HG03354 (cell line): ENCODE measurements around the gene PRKRIP1.
"Not testable (repeated sequence)": the region's sequence is repeated elsewhere in the genome, so short reads cannot be mapped to it uniquely, and the experiment has no call there.

Source experiments
- ATAC-seq: cut with Tn5 transposase; IDR thresholded peaks from one replicate; pipeline ENCODE4 v1.9.1; 2021; ENCODE audit warnings: mild to moderate bottlenecking; ENCODE audit not compliant: unreplicated experiment, poor library complexity, severe bottlenecking

The PRKRIP1 gene

GRCh38 chr7:102395873-102396709 is at the start of gene PRKRIP1:
Gene PRKRIP1 (plus strand): TSS chr7:102396363. CDS start chr7:102396412, 49 bp downstream.
- ATAC-seq, result peak; percentile 99

- not testable (repeated sequence) for ATAC-seq
Measured at GRCh38 chr7:102346983-102347382, 49.2 kb upstream of the PRKRIP1 start.

- not testable (repeated sequence) for ATAC-seq
Measured at GRCh38 chr7:102356344-102356743, 39.8 kb upstream of the PRKRIP1 start, which contains the start of gene SPDYE6. Gene SPDYE6 (minus strand): TSS chr7:102356444. CDS start chr7:102356023, 421 bp downstream.

DNA sequence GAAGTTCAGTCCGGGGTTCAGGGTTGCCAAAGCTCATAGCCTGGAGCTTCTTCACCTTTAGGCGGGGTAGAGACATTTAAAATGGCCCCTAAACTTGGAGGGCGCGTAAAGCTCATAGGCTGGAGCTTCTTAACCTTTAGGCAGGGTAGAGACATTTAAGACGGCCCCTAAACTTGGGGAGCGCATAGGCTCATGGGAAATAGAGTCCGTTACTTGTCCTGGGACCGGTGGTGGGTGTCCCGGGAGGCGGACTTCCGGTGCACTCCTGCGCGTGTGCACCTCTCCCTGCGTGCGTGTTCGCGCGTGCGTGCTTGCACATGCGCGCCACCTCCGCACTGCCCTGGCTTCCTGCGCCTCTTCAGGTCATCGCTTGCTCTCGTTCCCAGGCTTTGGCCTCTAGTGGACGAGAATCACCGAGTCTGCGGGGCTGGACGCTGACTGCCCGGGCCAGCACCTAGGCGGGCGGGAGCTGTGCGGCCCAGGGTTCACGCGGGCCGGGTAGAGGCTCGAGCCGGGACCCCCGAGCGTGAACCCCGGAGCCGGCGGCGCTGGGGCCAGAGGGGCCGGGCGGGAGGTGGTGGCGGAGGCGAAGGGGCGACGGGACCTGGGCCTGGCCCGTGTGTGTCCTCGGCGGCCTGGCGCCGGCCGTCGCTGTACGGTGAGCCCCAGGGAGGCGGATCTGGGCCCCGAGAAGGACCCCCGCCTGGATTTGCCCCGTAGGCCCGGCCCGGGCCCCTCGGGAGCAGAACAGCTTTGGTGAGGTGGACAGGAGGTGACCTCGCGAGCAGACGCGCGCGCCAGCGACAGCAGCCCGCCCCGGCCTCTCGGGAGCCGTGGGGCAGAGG is 32.4 kb upstream of the PRKRIP1 start:
- ATAC-seq, result peak; percentile 98

- not testable (repeated sequence) for ATAC-seq
Measured at GRCh38 chr7:102364394-102364886, 31.7 kb upstream of the PRKRIP1 start.

DNA sequence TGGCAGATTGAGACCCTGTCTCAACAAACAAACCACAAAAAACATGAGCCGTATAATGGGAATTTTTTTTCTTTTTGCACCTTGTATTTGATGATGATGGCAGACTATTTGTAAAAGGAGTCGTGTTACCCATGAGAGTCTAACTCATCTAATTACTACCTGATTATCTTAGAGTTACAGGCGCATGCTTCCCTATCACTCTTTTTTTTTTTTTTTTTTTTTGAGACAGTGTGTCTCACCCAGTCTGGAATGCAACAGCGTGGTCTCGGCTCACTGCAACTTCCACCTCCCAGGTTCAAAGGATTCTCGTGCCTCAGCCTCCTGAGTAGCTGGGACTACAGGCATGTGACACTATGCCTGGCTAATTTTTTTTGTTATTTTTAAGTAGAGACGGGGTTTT is 30.8 kb upstream of the PRKRIP1 start:
- not testable (repeated sequence) for ATAC-seq

DNA sequence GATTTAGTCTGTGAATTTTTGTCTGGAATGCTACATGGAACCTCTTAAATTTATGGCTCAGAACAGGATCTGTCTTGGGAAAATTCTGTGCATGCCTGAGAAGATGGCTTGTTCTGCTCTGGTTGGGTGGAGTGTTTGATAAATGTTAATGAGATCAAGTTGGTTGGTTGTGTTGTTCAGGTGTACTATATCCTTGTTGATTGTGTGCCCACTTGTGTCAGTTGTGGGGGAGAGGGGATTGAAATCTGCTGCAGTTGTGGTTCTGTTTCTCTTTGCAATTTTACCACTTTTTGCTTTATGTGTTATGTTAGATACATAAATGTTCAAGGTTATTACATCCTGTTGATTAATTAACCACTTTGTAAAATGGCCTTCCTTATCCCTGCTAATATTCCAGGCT is 26.1 kb upstream of the PRKRIP1 start:
- not testable (repeated sequence) for ATAC-seq

GRCh38 chr7:102372796-102373195 is 23.4 kb upstream of the PRKRIP1 start:
- ATAC-seq, result not testable (repeated sequence)

- no peak for ATAC-seq
Measured at GRCh38 chr7:102376964-102377466, 19.1 kb upstream of the PRKRIP1 start.

DNA sequence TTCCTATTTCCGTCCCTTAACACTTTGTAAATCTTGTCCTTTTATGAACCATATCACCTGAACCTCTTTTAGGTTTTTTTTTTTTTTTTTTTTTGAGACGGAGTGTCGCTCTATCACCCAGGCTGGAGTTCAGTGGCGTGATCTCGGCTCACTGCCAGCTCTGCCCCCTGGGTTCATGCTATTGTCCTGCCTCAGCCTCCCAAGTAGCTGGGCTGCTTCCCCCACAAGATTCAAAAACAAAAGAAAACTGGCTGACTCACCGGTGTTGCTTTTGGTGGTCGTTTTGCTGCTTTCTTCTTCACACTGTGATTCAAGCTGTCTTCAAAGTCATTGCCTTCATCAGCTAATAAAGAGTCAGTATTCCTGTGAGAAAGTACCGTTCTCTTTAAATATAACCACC is 15.3 kb upstream of the PRKRIP1 start:
- ATAC-seq, result not testable (repeated sequence)

GRCh38 chr7:102381696-102382425 is 14.3 kb upstream of the PRKRIP1 start:
- not testable (repeated sequence) for ATAC-seq

GRCh38 chr7:102387064-102387463 is 9.1 kb upstream of the PRKRIP1 start:
- ATAC-seq, result no peak

DNA sequence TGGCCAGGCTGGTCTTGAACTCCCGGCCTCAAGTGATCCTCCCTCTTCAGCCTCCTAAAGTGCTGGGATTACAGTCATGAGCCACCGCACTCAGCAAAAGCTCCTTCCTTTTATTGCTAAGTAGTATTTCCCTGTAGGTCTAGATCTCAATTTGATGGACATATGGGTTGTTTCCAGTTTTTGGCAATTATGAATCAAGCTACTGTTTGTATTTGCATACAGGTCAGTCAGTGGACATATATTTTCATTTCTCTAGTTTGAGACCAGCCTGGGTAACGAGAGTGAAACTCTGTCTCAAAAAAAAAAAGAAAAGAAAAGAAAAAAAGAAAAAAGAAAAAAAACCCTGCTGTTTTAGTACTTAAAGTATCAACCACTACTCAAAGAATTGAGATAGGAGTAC is 6.4 kb upstream of the PRKRIP1 start:
- ATAC-seq, result no peak

DNA sequence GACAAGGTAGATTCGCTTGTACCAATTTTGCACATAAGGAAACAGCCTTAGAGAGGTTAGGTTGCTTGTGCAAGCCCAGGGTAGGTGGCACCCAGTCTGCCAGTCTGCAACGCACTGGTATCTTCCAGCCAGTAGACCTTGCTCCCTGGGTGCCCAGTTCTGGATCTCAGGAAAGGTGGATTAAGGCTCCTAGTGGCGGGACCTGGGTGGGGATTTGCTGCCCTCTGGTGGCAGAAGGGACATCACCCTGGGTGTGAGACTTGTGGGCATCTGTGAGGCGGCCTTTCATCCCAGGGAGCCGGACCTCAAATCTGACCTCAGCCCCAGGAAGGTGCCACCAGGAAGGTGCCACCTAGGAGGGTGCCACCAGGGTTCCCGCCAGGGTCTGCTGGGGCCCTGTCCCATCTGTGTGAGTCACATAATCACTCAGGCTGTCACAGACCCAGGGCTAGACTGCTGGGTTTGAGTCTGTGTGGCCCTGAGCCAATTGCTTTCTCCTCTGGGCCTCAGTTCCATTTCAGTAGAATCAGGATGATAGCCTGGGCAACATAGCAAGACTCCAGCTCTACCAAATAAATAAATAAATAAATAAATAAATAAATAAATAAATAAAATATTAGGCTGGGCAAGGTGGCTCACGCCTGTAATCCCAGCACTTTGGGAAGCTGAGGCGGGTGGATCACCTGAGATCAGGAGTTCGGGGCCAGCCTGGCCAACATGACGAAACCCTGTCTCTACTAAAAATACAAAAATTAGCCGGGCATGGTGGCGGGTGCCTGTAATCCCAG is 5.3 kb upstream of the PRKRIP1 start:
- ATAC-seq, result no peak

- ATAC-seq, result no peak
Measured at GRCh38 chr7:102392330-102392729, 3.8 kb upstream of the PRKRIP1 start.

- no peak for ATAC-seq
Measured at GRCh38 chr7:102393467-102393866, 2.7 kb upstream of the PRKRIP1 start.

DNA sequence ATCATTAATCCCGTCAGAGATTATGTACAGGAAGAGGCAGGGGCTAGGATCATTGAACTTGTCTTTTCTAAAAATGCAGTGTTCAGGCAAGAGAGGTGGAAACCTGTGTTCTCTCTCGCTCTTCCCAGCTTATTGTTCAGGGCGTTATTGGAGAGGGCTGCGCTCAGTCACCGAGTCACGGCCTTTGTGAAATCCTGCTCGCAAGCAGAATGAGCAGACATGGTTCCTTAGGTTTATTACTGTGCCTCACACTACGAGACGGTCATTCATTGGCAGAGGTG is 631 bp upstream of the PRKRIP1 start:
- no peak for ATAC-seq

DNA sequence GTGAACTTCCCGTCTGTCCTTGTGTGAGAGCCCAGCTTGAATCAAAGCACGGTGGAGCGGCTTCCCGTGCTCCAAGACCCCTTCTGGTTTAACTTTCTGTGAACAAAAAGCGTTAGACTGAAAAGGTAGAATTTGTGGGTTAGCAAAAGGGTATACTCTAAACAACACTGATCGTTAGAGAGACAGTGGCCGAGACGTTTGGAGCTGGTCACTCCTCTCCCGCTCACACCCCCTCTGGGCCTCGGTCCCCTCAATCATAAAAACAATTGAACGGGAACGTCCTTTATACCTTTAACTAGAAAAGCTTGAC is 502 bp downstream of the PRKRIP1 start:
- peak; percentile 1 for ATAC-seq

DNA sequence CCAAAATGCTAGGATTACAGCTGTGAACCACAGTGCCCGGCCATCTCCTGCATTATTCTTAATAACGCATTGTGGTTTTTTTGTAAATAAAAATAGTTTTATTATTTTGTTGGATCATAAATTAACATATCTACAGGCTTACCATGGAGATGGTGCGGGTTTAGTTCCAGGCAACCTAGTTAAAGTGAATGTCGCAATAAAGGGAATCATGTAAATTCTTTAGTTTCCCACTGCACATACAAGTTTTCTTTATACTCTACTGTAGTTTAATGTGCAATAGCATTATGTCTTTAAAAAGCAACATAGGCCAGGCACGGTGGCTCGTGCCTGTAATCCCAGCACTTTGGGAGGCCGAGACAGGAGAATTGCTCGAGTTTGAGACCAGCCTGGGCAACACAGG is 2.4 kb downstream of the PRKRIP1 start:
- no peak for ATAC-seq
